OCI-LY7 (cell line): ENCODE results near the gene THPO. TPM values are rescaled to one million over a fixed set of nuclear protein-coding genes. Genes with fewer than 3 reads are reported as not detected.

Source experiments
- BruUV-seq: library from RNA; stranded (reverse); fragments of 400-500 nt; replicated peaks from 2 replicates; lab custom pipeline; 2021; lab: Mats Ljungman, UMichigan
- CTCF ChIA-PET: fragments of 300-600 bp; sonication (Branson Sonifier 250); formaldehyde crosslinking; loops from one replicate; lab custom pipeline; 2022; ENCODE audit warnings: antibody characterized with exemption; ENCODE audit not compliant: unreplicated experiment; lab: Charles Lee
- POLR2A ChIA-PET: fragments of 300-600 bp; sonication (Branson Sonifier 250); formaldehyde crosslinking; loops from one replicate; lab custom pipeline; 2022; ENCODE audit warnings: antibody characterized with exemption; lab: Charles Lee
- DNase-seq: peaks from one replicate; pipeline ENCODE4 v3.0.0-alpha.2; 2015; ENCODE audit warnings: low spot score
- H2AFZ ChIP-seq: fragments of 200-600 bp; sonication (generic), shearing (Covaris generic); 2 replicates; pipeline ENCODE4 v1.6.1; 2014; ENCODE audit warnings: mild to moderate bottlenecking, antibody characterized with exemption, low read length, moderate library complexity
- H3K27ac ChIP-seq: fragments of 200-600 bp; sonication (generic); 2 replicates; pipeline ENCODE4 v1.5.1; 2014; ENCODE audit warnings: mixed run types, low read depth, mild to moderate bottlenecking, moderate library complexity, low read length, inconsistent platforms; ENCODE audit not compliant: poor library complexity, severe bottlenecking
- H3K36me3 ChIP-seq: fragments of 200-600 bp; sonication (generic); 2 replicates; pipeline ENCODE4 v1.6.1; 2014; ENCODE audit warnings: mild to moderate bottlenecking, antibody characterized with exemption, low read length, moderate library complexity, mixed read lengths; ENCODE audit not compliant: insufficient read depth
- H3K4me1 ChIP-seq: fragments of 200-600 bp; sonication (generic); 2 replicates; pipeline ENCODE4 v1.5.1; 2014; ENCODE audit warnings: mild to moderate bottlenecking, low read length; ENCODE audit not compliant: insufficient read depth, poor library complexity, severe bottlenecking
- H3K4me2 ChIP-seq: fragments of 200-600 bp; sonication (generic); 2 replicates; pipeline ENCODE4 v1.6.1; 2014; ENCODE audit warnings: mild to moderate bottlenecking, low read length
- H3K4me3 ChIP-seq: fragments of 200-600 bp; sonication (generic); 2 replicates; pipeline ENCODE4 v1.5.1; 2014; ENCODE audit warnings: mild to moderate bottlenecking, low read depth, low read length; ENCODE audit not compliant: poor library complexity, severe bottlenecking
- H3K79me2 ChIP-seq: fragments of 200-600 bp; sonication (generic); 2 replicates; pipeline ENCODE4 v1.6.1; 2016; ENCODE audit warnings: low read depth, mild to moderate bottlenecking, low read length, moderate library complexity, mixed read lengths; ENCODE audit not compliant: insufficient read depth
- H3K9me2 ChIP-seq: fragments of 200-600 bp; sonication (generic); 2 replicates; pipeline ENCODE4 v1.6.1; 2016; ENCODE audit warnings: mild to moderate bottlenecking, low read length, mixed read lengths; ENCODE audit not compliant: insufficient read depth
- H3K9me3 ChIP-seq: fragments of 200-600 bp; sonication (generic); 2 replicates; pipeline ENCODE4 v1.6.1; 2014; ENCODE audit warnings: mild to moderate bottlenecking, mixed run types, low read length, mixed read lengths
- H4K20me1 ChIP-seq: fragments of 200-600 bp; sonication (generic); 2 replicates; pipeline ENCODE4 v1.6.1; 2014; ENCODE audit warnings: mild to moderate bottlenecking, antibody characterized with exemption, low read length, moderate library complexity, mixed read lengths; ENCODE audit not compliant: insufficient read depth
- EZH2phosphoT487 ChIP-seq: fragments of 200-600 bp; sonication (generic); IDR thresholded peaks from 2 replicates; pipeline ENCODE4 v1.6.1; 2018; ENCODE audit warnings: low read depth, borderline replicate concordance, mild to moderate bottlenecking, mixed run types, antibody characterized with exemption, low read length, moderate library complexity, mixed read lengths
- intact Hi-C: fragments of 100-400 bp; cut with micrococcal nuclease; formaldehyde crosslinking; loops from one replicate; pipeline ENCODE4 v1.10.0; 2022; ENCODE audit not compliant: unreplicated experiment
- total RNA-seq, 2 experiments: library from RNA; depleted of rRNA in 1 of 2; stranded (reverse); fragments of >200 nt in 1 of 2; shearing (Covaris generic) in 1 of 2; gene quantifications; 2 replicates each; pipeline ENCODE4 v1.2.3, GENCODE V29; 2014 to 2022
- TF ChIP-seq, protein P1 (sequence below): fragments of 200-600 bp; sonication (generic); conservative IDR thresholded peaks from 2 replicates; pipeline ENCODE4 v1.5.1; 2014; ENCODE audit warnings: mild to moderate bottlenecking, antibody characterized with exemption, low read length, moderate library complexity, mixed read lengths

Gene THPO
- total RNA-seq, 2 experiments from 2014 or later, result not detected

DNA sequence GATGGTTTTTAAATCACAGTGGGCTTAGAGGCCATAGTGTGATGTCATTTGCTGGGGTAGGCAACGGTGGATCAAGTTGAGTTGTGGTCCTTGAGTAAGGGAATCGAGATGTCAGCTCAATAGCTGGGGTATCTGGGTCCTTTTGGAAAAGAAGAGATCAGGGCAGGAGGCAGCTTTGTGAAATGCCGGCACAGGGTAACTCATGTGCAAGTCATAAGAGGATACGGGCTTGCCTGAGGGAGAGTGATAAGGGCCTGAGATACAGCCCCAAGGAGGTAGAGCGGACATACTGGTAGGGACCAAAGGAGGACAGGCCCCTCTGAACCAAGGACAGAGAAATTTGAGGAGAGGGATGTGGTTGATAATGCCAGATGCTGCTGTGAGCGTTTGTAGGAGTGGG is 44.8 kb downstream of the THPO start:
- Histone ChIP-seq H3K4me2 (no peak overlapping the region), H3K4me1 (peaks cover 8% of the 10 kb centered on the region), H3K79me2 (no peaks in the 10 kb centered on the region), H3K4me3 (no peak overlapping the region), H3K9me2 (no peaks in the 10 kb centered on the region), H2AFZ (no peak overlapping the region), H3K9me3 (no peaks in the 10 kb centered on the region), H4K20me1 (peaks cover 4% of the 10 kb centered on the region; the same call in 1 of the 2 replicates), H3K36me3 (peaks cover 73% of the 10 kb centered on the region), H3K27ac (no peak overlapping the region)
- TSS peak; percentile 23 for BruUV-seq
- TF ChIP-seq, protein P1, sequence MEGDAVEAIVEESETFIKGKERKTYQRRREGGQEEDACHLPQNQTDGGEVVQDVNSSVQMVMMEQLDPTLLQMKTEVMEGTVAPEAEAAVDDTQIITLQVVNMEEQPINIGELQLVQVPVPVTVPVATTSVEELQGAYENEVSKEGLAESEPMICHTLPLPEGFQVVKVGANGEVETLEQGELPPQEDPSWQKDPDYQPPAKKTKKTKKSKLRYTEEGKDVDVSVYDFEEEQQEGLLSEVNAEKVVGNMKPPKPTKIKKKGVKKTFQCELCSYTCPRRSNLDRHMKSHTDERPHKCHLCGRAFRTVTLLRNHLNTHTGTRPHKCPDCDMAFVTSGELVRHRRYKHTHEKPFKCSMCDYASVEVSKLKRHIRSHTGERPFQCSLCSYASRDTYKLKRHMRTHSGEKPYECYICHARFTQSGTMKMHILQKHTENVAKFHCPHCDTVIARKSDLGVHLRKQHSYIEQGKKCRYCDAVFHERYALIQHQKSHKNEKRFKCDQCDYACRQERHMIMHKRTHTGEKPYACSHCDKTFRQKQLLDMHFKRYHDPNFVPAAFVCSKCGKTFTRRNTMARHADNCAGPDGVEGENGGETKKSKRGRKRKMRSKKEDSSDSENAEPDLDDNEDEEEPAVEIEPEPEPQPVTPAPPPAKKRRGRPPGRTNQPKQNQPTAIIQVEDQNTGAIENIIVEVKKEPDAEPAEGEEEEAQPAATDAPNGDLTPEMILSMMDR, result no peak
- TF ChIP-seq EZH2phosphoT487, result no peak
- CTCF ChIA-PET, result no interaction called here
- intact Hi-C loops, result no loop called here
- POLR2A ChIA-PET, result no interaction called here
- no peak for DNase-seq

DNA sequence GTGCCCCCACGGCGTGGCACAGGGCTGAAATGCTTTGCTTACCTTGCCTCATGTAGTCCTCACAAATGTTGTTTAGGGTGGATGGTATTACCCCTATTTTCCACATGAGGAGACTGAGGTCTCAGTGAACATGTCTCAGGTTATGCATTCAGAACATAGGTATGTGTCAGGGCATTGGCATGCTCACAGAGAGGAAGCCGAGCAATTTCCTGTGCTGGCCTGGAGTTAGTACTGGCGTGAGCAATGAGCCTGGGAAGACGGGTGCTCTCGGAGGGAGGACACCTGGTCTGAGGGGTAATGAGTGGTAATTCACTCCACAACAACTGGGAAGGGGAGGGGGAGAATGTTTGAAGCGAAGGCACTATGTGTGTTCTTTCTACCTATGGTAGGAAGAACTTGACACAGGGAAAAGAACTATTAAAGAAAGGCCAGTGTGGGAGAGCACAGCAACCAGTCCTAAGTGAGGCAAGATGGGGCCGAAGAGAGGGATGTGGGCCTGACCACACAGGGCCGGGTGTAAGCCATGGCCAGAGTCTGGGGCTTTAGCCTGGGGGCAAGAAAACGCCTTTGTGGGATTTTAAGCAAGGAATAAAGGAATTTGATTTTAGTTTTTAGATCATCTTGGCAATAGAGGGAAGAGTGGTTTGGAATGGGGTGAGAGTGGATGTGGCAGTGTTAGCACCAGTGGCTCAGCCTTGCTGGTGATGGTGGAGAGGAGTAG is 45.5 kb downstream of the THPO start:
- TF ChIP-seq, protein P1, result no peak
- no peak for TF ChIP-seq EZH2phosphoT487
- intact Hi-C loops, result no loop called here
- no peak for DNase-seq
- Histone ChIP-seq H3K9me2 (no peaks in the 10 kb centered on the region), H3K27ac (no peak overlapping the region), H3K4me1 (peaks cover 8% of the 10 kb centered on the region), H4K20me1 (peaks cover 4% of the 10 kb centered on the region; the same call in 1 of the 2 replicates), H3K79me2 (no peaks in the 10 kb centered on the region), H3K36me3 (peaks cover 79% of the 10 kb centered on the region), H3K9me3 (no peaks in the 10 kb centered on the region), H3K4me2 (no peak overlapping the region), H3K4me3 (no peak overlapping the region), H2AFZ (no peak overlapping the region)
- POLR2A ChIA-PET, result no interaction called here
- CTCF ChIA-PET, result no interaction called here
- BruUV-seq, result no TSS peak

DNA sequence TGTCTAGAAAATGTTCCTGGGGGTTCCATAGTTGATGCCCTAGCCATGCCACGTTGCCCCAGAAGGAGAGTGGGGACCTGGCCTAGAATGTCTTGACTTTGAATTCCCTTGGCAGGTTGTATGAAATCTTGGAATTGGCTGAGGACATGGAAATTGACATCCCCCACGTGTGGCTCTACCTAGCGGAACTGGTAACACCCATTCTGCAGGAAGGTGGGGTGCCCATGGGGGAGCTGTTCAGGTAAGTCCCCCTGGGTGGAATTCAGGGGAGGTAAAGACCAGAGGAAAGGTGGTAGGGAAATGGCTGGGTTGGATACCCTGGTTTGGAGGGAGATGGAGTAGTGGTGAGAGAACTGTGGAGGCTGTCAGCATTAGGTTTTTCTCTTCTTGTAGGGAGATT is 49.5 kb downstream of the THPO start:
- TF ChIP-seq EZH2phosphoT487, result no peak
- TF ChIP-seq, protein P1, result no peak
- no peak overlapping the region for H3K27ac ChIP-seq
- H3K79me2 ChIP-seq, result no peaks in the 10 kb centered on the region
- H3K4me1 ChIP-seq, result no peaks in the 10 kb centered on the region
- DNase-seq, result no peak
- no peak overlapping the region for H2AFZ ChIP-seq
- BruUV-seq, result no TSS peak
- H3K9me3 ChIP-seq, result no peaks in the 10 kb centered on the region
- H4K20me1 ChIP-seq, result no peaks in the 10 kb centered on the region
- no peak overlapping the region for H3K4me3 ChIP-seq
- POLR2A ChIA-PET, result no interaction called here
- no peak overlapping the region for H3K4me2 ChIP-seq
- intact Hi-C loops, result no loop called here
- H3K36me3 ChIP-seq, result peaks cover 98% of the 10 kb centered on the region
- H3K9me2 ChIP-seq, result no peaks in the 10 kb centered on the region
- CTCF ChIA-PET, result no interaction called here
